Gastroesophageal sphincter (tissue), 4 donors: Measurements from ENCODE around the gene NDUFB8. TPM values are rescaled to one million over a fixed set of nuclear protein-coding genes. Genes with fewer than 3 reads are reported as not detected.

Experiments
- ATAC-seq: fragments of 150-250 bp; one replicate; pipeline ENCODE4 v1.9.1; 2016; ENCODE audit warnings: mild to moderate bottlenecking, moderate library complexity
- H3K27ac ChIP-seq, 4 donors: fragments of 200-600 bp; sonication (generic) in 3 of 4; 1 replicate in 3 of 4; 2 replicates in 1 of 4; pipeline ENCODE4 v1.5.1; 2016 to 2019
- H3K27me3 ChIP-seq: fragments of 200-600 bp; sonication (generic); one replicate; pipeline ENCODE4 v1.5.1; 2019
- H3K36me3 ChIP-seq, 2 donors: fragments of 200-600 bp; sonication (generic); one replicate each; pipeline ENCODE4 v1.5.1; 2019; ENCODE audit warnings: control low read depth in 1 of 2
- H3K4me1 ChIP-seq, 3 donors: fragments of 200-600 bp; sonication (generic); 1 replicate in 2 of 3; 2 replicates in 1 of 3; pipeline ENCODE4 v1.5.1; 2016 to 2019; ENCODE audit warnings: control low read depth in 2 of 3
- H3K4me3 ChIP-seq, 2 donors: fragments of 200-600 bp; sonication (generic); one replicate each; pipeline ENCODE4 v1.5.1; 2019; ENCODE audit warnings: mild to moderate bottlenecking in 1 of 2, moderate library complexity in 1 of 2
- H3K9me3 ChIP-seq, 3 donors: fragments of 200-600 bp; sonication (generic); one replicate each; pipeline ENCODE4 v1.5.1; 2017 to 2019; ENCODE audit warnings: control low read depth in 2 of 3
- EP300 ChIP-seq: sonication (generic); formaldehyde crosslinking; IDR thresholded peaks from one replicate; pipeline ENCODE4 v1.6.1; 2017; ENCODE audit warnings: antibody characterized with exemption, mild to moderate bottlenecking
- POLR2A ChIP-seq, 2 donors: fragments of 450-650 bp; IDR thresholded peaks; one replicate each; pipeline ENCODE4 v1.6.1; 2017; ENCODE audit warnings: antibody characterized with exemption in 2 of 2, mild to moderate bottlenecking in 2 of 2, moderate library complexity in 1 of 2
- POLR2AphosphoS5 ChIP-seq: sonication (generic); formaldehyde crosslinking; IDR thresholded peaks from one replicate; pipeline ENCODE4 v1.6.1; 2017; ENCODE audit warnings: antibody characterized with exemption
- WGBS, 2 donors: methylation state at CpG; one replicate each; pipeline ENCODE4 v1.1.5; 2018; ENCODE audit warnings: low coverage in 1 of 2; 5-methylcytosine and 5-hydroxymethylcytosine counted together
- total RNA-seq, 4 donors: library from RNA; depleted of rRNA; stranded (reverse); fragments of >200 nt; gene quantifications; one replicate each; pipeline ENCODE4 v1.1.0, GENCODE V29; 2016
- TF ChIP-seq, protein P1 (sequence below), 4 experiments: fragments of 200-600 bp in 2 of 4; fragments of 450-650 bp in 2 of 4; sonication (generic) in 1 of 4; IDR thresholded peaks; one replicate each; pipeline ENCODE4 v1.5.1; 2017 to 2019; ENCODE audit warnings: antibody characterized with exemption in 4 of 4, mild to moderate bottlenecking in 2 of 4, moderate library complexity in 2 of 4

NDUFB8 gene
- total RNA-seq, 4 donors from 2014 or later, result 268 to 317 (median 283) TPM

DNA sequence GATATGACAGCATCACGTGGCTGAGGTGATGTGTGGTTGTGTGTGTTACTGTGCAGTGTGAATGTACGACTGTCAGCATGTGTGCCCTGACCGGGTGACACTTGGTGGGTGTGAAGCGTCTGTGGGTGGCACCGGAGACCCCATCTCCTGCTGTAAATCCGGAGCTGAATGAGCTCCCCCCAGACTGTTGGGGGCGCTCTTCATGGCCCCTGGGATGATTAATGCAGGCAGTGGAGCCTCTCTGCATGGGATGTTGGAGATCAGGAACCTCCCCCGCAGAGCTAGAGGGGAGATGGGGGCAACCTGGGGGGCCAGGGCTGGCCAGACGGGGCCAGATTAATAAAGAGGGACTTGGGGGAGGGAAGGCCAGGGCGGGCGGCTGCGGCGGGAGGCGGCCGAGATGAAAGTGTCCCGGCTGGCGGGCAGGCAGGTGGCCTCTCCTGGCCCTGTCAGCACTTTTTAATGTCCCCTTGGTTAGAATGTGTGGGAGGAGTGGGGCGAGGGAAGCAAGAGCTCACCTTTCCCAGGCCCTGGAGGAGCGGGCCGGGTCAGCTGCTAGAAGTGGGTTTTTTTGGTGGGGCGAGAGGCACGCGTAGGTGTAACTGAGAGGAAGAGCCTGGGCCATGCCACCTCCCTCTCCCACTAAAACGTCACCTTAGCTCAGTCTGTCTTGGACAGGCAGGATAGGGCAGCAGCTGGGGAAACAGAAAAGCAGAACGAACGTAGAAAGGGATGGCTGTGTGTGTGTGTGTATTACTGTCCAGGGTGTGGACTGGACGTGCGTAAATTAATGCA is 40.2 kb upstream of the NDUFB8 start:
- TF ChIP-seq POLR2AphosphoS5, result no peak
- no peak for TF ChIP-seq EP300
- TF ChIP-seq, protein P1, sequence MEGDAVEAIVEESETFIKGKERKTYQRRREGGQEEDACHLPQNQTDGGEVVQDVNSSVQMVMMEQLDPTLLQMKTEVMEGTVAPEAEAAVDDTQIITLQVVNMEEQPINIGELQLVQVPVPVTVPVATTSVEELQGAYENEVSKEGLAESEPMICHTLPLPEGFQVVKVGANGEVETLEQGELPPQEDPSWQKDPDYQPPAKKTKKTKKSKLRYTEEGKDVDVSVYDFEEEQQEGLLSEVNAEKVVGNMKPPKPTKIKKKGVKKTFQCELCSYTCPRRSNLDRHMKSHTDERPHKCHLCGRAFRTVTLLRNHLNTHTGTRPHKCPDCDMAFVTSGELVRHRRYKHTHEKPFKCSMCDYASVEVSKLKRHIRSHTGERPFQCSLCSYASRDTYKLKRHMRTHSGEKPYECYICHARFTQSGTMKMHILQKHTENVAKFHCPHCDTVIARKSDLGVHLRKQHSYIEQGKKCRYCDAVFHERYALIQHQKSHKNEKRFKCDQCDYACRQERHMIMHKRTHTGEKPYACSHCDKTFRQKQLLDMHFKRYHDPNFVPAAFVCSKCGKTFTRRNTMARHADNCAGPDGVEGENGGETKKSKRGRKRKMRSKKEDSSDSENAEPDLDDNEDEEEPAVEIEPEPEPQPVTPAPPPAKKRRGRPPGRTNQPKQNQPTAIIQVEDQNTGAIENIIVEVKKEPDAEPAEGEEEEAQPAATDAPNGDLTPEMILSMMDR (IDR thresholded peaks at IDR 0.05), result no peak
- TF ChIP-seq POLR2A (IDR thresholded peaks at IDR 0.05), result no peak
- H3K9me3 ChIP-seq, result no peaks in the 10 kb centered on the region
- ATAC-seq, result no peak
- WGBS, 2 donors, result 8 to 14% methylated on average over 11 to 17 of the region's 28 CpGs
- H3K27me3 ChIP-seq, result peaks cover 93% of the 10 kb centered on the region
- H3K27ac ChIP-seq, result no peak overlapping the region
- no peaks in the 10 kb centered on the region for H3K36me3 ChIP-seq
- H3K4me3 ChIP-seq, result no peak overlapping the region
- H3K4me1 ChIP-seq, result no peaks in the 10 kb centered on the region

DNA sequence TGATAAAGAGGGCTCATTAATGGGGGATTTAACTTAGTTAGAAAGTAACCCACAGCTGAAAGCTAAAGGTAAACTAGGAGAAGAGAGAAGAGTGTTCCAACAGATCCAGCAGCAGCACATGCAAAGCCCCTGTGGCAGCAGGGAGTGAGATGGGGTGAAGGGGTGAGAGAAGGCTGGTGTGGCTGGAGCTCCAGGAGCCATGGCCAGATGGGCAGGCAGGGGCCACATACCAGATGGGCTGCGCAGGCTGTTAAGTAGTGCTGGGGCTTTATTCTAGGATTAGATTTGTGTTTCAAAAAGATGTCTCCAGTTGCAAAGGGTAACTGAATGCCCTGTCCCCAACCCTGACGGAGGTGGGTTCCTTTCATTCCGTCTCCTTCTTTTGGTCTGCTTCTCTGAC is 39.2 kb upstream of the NDUFB8 start:
- no peak for ATAC-seq
- WGBS, 2 donors, result 64 to 65% methylated on average over 2 to 3 of the region's 3 CpGs
- Histone ChIP-seq H3K27me3 (peaks cover 97% of the 10 kb centered on the region), H3K36me3 (no peaks in the 10 kb centered on the region), H3K4me3 (no peak overlapping the region), H3K9me3 (no peaks in the 10 kb centered on the region), H3K4me1 (no peaks in the 10 kb centered on the region), H3K27ac (no peak overlapping the region)
- TF ChIP-seq EP300, result no peak
- TF ChIP-seq, protein P1 (IDR thresholded peaks at IDR 0.05), result no peak
- no peak for TF ChIP-seq POLR2AphosphoS5
- TF ChIP-seq POLR2A (IDR thresholded peaks at IDR 0.05), result no peak

DNA sequence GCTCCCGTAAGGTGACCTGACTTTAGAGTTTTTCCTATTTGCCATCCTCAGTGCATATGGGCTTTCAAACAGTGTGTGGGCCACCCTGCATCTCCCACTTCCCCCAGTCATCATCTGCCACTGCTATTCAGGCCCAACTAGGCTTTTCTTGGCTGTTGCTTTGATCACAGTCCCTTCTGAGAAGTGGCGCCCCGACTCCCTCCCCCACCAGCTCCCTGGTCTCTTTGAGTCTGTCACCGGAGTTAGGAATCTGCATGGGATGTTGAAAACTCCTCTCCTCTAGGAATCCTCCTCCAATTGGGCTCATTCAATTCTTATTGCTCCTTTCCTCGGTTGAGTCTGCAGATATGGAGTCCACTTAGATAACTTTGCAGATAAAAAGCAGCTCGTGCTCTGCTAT is 38.2 kb upstream of the NDUFB8 start:
- WGBS, 2 donors, result 18 to 29% methylated on average over 6 of the region's 6 CpGs
- H3K4me3 ChIP-seq, result no peak overlapping the region
- H3K9me3 ChIP-seq, result no peaks in the 10 kb centered on the region
- H3K27me3 ChIP-seq, result peaks cover 100% of the 10 kb centered on the region
- TF ChIP-seq POLR2A (IDR thresholded peaks at IDR 0.05) (no peak), EP300 (no peak), POLR2AphosphoS5 (no peak)
- TF ChIP-seq, protein P1 (IDR thresholded peaks at IDR 0.05), result no peak
- ATAC-seq, result no peak
- H3K36me3 ChIP-seq, result no peaks in the 10 kb centered on the region
- H3K27ac ChIP-seq, result no peak overlapping the region
- peaks cover 0 to 3% (median under 1%) of the 10 kb centered on the region in 3 donors for H3K4me1 ChIP-seq

DNA sequence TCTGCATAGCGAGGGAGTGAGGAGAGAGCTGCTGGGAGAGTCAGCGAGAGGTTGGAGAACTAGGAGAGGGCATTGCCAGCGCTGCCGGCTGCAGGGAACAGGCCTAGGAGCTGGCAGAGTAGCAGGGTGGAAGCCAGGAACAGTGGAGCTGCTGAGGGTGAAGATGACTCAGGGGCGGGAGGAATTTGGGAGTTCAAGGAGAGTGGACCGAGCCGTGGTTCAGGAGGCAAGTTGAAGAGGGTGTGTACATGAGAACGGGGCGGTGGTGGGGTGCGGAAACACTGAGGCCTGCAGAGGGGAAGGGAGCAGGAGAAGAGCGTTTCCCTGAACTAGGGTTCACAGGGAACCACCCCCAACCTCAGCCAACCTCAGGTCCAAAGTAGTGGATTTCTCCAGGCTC is 37.6 kb upstream of the NDUFB8 start:
- TF ChIP-seq POLR2A (IDR thresholded peaks at IDR 0.05) (no peak), POLR2AphosphoS5 (no peak)
- TF ChIP-seq, protein P1 (IDR thresholded peaks at IDR 0.05), result no peak
- peaks cover 100% of the 10 kb centered on the region for H3K27me3 ChIP-seq
- ATAC-seq, result no peak
- peaks cover 0 to 8% (median 6%) of the 10 kb centered on the region in 3 donors for H3K4me1 ChIP-seq
- no peak overlapping the region for H3K27ac ChIP-seq
- H3K4me3 ChIP-seq, result no peak overlapping the region
- 17 to 42% methylated on average over 5 to 11 of the region's 11 CpGs for WGBS, 2 donors
- H3K9me3 ChIP-seq, result peaks cover 0 to 5% (median 0%) of the 10 kb centered on the region in 3 donors
- no peaks in the 10 kb centered on the region for H3K36me3 ChIP-seq

DNA sequence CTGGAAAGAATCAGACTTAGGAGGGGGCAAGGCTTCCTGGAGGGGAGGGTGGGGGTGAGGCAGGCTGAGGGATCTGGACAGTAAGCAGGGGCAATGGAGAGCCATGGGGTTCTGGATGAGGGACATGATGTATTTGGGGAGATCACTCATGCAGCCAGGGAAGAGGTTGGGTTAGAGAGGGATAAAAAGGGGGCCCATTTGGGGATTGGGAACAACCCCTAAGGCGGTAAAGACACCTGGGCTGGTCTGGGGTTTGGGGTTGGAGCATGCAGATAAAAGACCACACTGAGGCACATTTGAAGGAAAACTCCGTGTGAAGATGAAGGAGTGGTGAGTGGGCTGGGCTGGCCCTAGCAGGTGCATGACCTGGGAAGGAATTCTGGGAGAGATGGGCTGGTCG is 36.9 kb upstream of the NDUFB8 start:
- TF ChIP-seq POLR2AphosphoS5 (no peak), POLR2A (IDR thresholded peaks at IDR 0.05) (no peak)
- H3K4me1 ChIP-seq, result peaks cover 0 to 15% (median 11%) of the 10 kb centered on the region in 3 donors
- H3K9me3 ChIP-seq, result peaks cover 0 to 9% (median 0%) of the 10 kb centered on the region in 3 donors
- ATAC-seq, result no peak
- peaks cover 100% of the 10 kb centered on the region for H3K27me3 ChIP-seq
- H3K27ac ChIP-seq, result no peak overlapping the region
- H3K4me3 ChIP-seq, result no peak overlapping the region
- 41 to 77% methylated on average over 2 to 3 of the region's 3 CpGs for WGBS, 2 donors
- no peaks in the 10 kb centered on the region for H3K36me3 ChIP-seq
